Loucy (cell line): ENCODE data around the gene FAM120B.

ENCODE experiments used
- H2AFZ ChIP-seq: fragments of 200-600 bp; sonication (generic); 2 replicates; pipeline ENCODE4 v1.6.0; 2016; ENCODE audit warnings: antibody characterized with exemption, mild to moderate bottlenecking, low read length, moderate library complexity
- H3F3A ChIP-seq: fragments of 200-600 bp; 2 replicates; pipeline ENCODE4 v1.6.0; 2016; ENCODE audit warnings: antibody characterized with exemption, low read depth, mild to moderate bottlenecking
- H3K27me3 ChIP-seq: fragments of 200-600 bp; sonication (generic); 2 replicates; pipeline ENCODE4 v1.6.1; 2014; ENCODE audit warnings: low read length, mild to moderate bottlenecking; ENCODE audit not compliant: insufficient read depth, poor library complexity, severe bottlenecking
- H3K36me3 ChIP-seq: fragments of 200-600 bp; sonication (generic); 2 replicates; pipeline ENCODE4 v1.6.1; 2016; ENCODE audit warnings: low read length; ENCODE audit not compliant: insufficient read depth
- H3K4me1 ChIP-seq: fragments of 200-600 bp; sonication (generic); 2 replicates; pipeline ENCODE4 v1.5.1; 2014; ENCODE audit warnings: low read length, mild to moderate bottlenecking; ENCODE audit not compliant: insufficient read depth, poor library complexity, severe bottlenecking
- H3K4me2 ChIP-seq: fragments of 200-600 bp; sonication (generic); 2 replicates; pipeline ENCODE4 v1.6.0; 2014; ENCODE audit warnings: antibody characterized with exemption, low read length, low read depth, mild to moderate bottlenecking; ENCODE audit not compliant: poor library complexity, severe bottlenecking
- H3K4me3 ChIP-seq: fragments of 200-600 bp; sonication (generic); 2 replicates; pipeline ENCODE4 v1.5.1; 2014; ENCODE audit warnings: low read length, mild to moderate bottlenecking, mixed read lengths; ENCODE audit not compliant: poor library complexity, severe bottlenecking
- H3K79me2 ChIP-seq: fragments of 200-600 bp; sonication (generic); 2 replicates; pipeline ENCODE4 v1.6.1; 2014; ENCODE audit warnings: low read length; ENCODE audit not compliant: insufficient read depth
- H3K9ac ChIP-seq: fragments of 200-600 bp; sonication (generic); 2 replicates; pipeline ENCODE4 v1.6.0; 2014; ENCODE audit warnings: mild to moderate bottlenecking, low read depth, low read length, moderate library complexity; ENCODE audit not compliant: poor library complexity, severe bottlenecking
- H3K9me2 ChIP-seq: fragments of 200-600 bp; sonication (generic); replicated peaks from 2 replicates; pipeline ENCODE4 v1.6.1; 2016; ENCODE audit warnings: low read depth, low read length, mixed read lengths
- H3K9me3 ChIP-seq: fragments of 200-600 bp; sonication (generic); 2 replicates; pipeline ENCODE4 v1.6.1; 2014; ENCODE audit warnings: mild to moderate bottlenecking, antibody characterized with exemption, low read length, low read depth; ENCODE audit not compliant: insufficient read depth
- H4K20me1 ChIP-seq: fragments of 200-600 bp; sonication (generic); 2 replicates; pipeline ENCODE4 v1.6.0; 2014; ENCODE audit warnings: antibody characterized with exemption, low read length, mild to moderate bottlenecking; ENCODE audit not compliant: insufficient read depth, poor library complexity, severe bottlenecking
- CTCF ChIP-seq: fragments of 200-600 bp; sonication (generic); conservative IDR thresholded peaks from 2 replicates; pipeline ENCODE4 v1.5.1; 2014; ENCODE audit warnings: mild to moderate bottlenecking, antibody characterized with exemption, low read length
- EZH2phosphoT487 ChIP-seq: fragments of 200-600 bp; IDR thresholded peaks from 2 replicates; pipeline ENCODE4 v1.6.1; 2018; ENCODE audit warnings: antibody characterized with exemption, mild to moderate bottlenecking, moderate library complexity, borderline replicate concordance

Gene FAM120B

GRCh38 chr6:170276369-170277057 lies 30.0 kb upstream of the FAM120B start:
- H3K27me3 ChIP-seq = no peaks in the 10 kb centered on the region
- TF ChIP-seq CTCF (no peak), EZH2phosphoT487 (no peak)
- no peaks in the 10 kb centered on the region for H3K36me3 ChIP-seq
- H3F3A ChIP-seq = no peaks in the 10 kb centered on the region
- H3K4me3 ChIP-seq = no peak overlapping the region
- no peaks in the 10 kb centered on the region for H3K9me3 ChIP-seq
- H3K4me2 ChIP-seq = no peak overlapping the region
- H3K9me2 ChIP-seq = no peaks in the 10 kb centered on the region
- H2AFZ ChIP-seq = no peak overlapping the region
- H4K20me1 ChIP-seq = no peaks in the 10 kb centered on the region
- H3K9ac ChIP-seq = no peak overlapping the region
- H3K4me1 ChIP-seq = peaks cover 42% of the 10 kb centered on the region
- no peaks in the 10 kb centered on the region for H3K79me2 ChIP-seq

- H3K27me3 ChIP-seq = no peaks in the 10 kb centered on the region
- peaks cover 34% of the 10 kb centered on the region for H3K4me1 ChIP-seq
- H3K9me2 ChIP-seq = no peaks in the 10 kb centered on the region
- H2AFZ ChIP-seq = peak overlapping the region; percentile 75
- TF ChIP-seq CTCF (peak; percentile 20), EZH2phosphoT487 (no peak)
- H3K9me3 ChIP-seq = no peaks in the 10 kb centered on the region
- H3K9ac ChIP-seq = peak overlapping the region; percentile 56
- H3K4me3 ChIP-seq = peak overlapping the region; percentile 61
- H4K20me1 ChIP-seq = no peaks in the 10 kb centered on the region
- H3K4me2 ChIP-seq = peak overlapping the region; percentile 77
- H3K36me3 ChIP-seq = no peaks in the 10 kb centered on the region
- no peaks in the 10 kb centered on the region for H3F3A ChIP-seq
- H3K79me2 ChIP-seq = no peaks in the 10 kb centered on the region
Observed at GRCh38 chr6:170277893-170278742, 28.4 kb upstream of the FAM120B start.

- Histone ChIP-seq H3F3A (no peaks in the 10 kb centered on the region), H3K27me3 (no peaks in the 10 kb centered on the region), H3K9me2 (no peaks in the 10 kb centered on the region), H4K20me1 (no peaks in the 10 kb centered on the region), H3K9me3 (no peaks in the 10 kb centered on the region), H3K36me3 (no peaks in the 10 kb centered on the region), H3K4me1 (peaks cover 34% of the 10 kb centered on the region), H3K79me2 (no peaks in the 10 kb centered on the region), H3K4me3 (peak overlapping the region; percentile 61), H2AFZ (peak overlapping the region; percentile 75), H3K9ac (peak overlapping the region; percentile 56), H3K4me2 (peak overlapping the region; percentile 77)
- TF ChIP-seq EZH2phosphoT487 (no peak), CTCF (no peak)
Observed at GRCh38 chr6:170278743-170279094, 27.8 kb upstream of the FAM120B start.
